Skeletal muscle tissue (tissue), 4 donors: Measurements from ENCODE around the gene SERHL2. TPM values are rescaled to one million over a fixed set of nuclear protein-coding genes. Genes with fewer than 3 reads are reported as not detected.
A peak's percentile ranks its signal among the peaks of the same experiment; 100 is the strongest.
"Not testable (repeated sequence)": the region's sequence is repeated elsewhere in the genome, so short reads cannot be mapped to it uniquely, and the experiment has no call there.

Experiments used
- H3K27ac ChIP-seq: one replicate; pipeline ENCODE4 v1.7.0; 2013; ENCODE audit warnings: mild to moderate bottlenecking, low read depth, low read length, inconsistent platforms
- H3K27me3 ChIP-seq, 3 donors: one replicate each; pipeline ENCODE4 v1.7.0; 2013; ENCODE audit warnings: low read length in 3 of 3; ENCODE audit not compliant: control insufficient read depth in 3 of 3, insufficient read depth in 3 of 3
- H3K36me3 ChIP-seq, 3 donors: one replicate each; pipeline ENCODE4 v1.7.0; 2013; ENCODE audit warnings: low read length in 3 of 3; ENCODE audit not compliant: control insufficient read depth in 3 of 3, insufficient read depth in 3 of 3
- H3K4me1 ChIP-seq, 3 donors: one replicate each; pipeline ENCODE4 v1.7.0; 2013; ENCODE audit warnings: low read length in 3 of 3, mild to moderate bottlenecking in 3 of 3; ENCODE audit not compliant: control insufficient read depth in 3 of 3, insufficient read depth in 3 of 3
- H3K4me3 ChIP-seq, 3 donors: one replicate each; pipeline ENCODE4 v1.7.0; 2013; ENCODE audit warnings: low read length in 3 of 3
- H3K9ac ChIP-seq, 3 donors: one replicate each; pipeline ENCODE4 v1.7.0; 2013; ENCODE audit warnings: low read length in 3 of 3, mild to moderate bottlenecking in 3 of 3, moderate library complexity in 2 of 3, low read depth in 1 of 3
- H3K9me3 ChIP-seq, 3 donors: one replicate each; pipeline ENCODE4 v1.7.0; 2013; ENCODE audit warnings: low read length in 3 of 3; ENCODE audit not compliant: control insufficient read depth in 3 of 3
- total RNA-seq: library from RNA; depleted of rRNA; stranded (reverse); fragments of >200 nt; gene quantifications from one replicate; pipeline ENCODE4 v1.2.3, GENCODE V29; 2014
- donor health status: Osteomylitis.

Gene SERHL2
- total RNA-seq, 1 donor from 2014 or later = 2.6 TPM

DNA sequence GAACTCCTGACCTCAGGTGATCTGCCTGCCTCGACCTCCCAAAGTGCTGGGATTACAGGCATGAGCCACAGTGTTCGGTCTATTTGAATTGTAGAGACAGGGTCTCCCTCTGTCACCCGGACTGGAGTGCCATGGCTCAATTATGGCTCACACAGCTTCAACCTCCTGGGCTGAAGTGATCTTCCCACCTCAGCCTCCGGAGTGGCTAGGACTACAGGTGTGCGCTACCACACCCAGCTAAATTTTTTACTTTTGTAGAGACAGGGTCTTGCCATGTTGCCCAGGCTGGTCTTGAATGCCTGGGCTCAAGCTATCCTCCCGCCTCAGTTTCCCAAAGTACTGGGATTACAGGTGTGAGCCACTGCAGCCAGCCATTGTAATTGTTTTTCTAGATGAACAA, 14.2 kb downstream of the SERHL2 start:
- not testable (repeated sequence) for H3K9ac ChIP-seq, H3K4me1 ChIP-seq, H3K27me3 ChIP-seq, H3K4me3 ChIP-seq, H3K27ac ChIP-seq, H3K9me3 ChIP-seq
- H3K36me3 ChIP-seq = peaks cover 5 to 13% (median 8%) of the 10 kb centered on the region in 3 donors

- not testable (repeated sequence) for H3K4me3 ChIP-seq, H3K4me1 ChIP-seq, H3K27me3 ChIP-seq, H3K9ac ChIP-seq, H3K9me3 ChIP-seq, H3K27ac ChIP-seq
- peaks cover 12 to 17% (median 15%) of the 10 kb centered on the region in 3 donors for H3K36me3 ChIP-seq
These were observed 16.8 kb downstream of the SERHL2 start for GRCh38 chr22:42570580-42570979.

DNA sequence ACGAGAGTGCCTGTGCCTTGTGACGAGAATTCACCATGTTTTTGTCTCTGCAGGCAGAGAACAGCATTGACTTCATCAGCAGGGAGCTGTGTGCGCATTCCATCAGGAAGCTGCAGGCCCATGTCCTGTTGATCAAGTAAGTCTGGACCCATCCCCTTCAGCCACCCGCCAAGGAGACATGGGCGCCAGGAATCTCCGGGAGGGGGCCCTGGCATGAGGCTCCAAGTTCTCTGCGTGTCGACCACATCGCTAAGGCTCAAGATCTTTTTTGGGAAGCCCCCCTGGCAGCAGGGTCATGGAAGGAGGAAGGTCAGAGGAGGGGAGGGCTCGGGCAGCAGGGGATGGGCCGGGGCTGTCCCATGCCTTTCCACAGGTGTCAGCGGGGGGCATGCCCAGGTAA, 17.3 kb downstream of the SERHL2 start:
- not testable (repeated sequence) for H3K9me3 ChIP-seq, H3K4me3 ChIP-seq, H3K27ac ChIP-seq, H3K27me3 ChIP-seq, H3K4me1 ChIP-seq, H3K9ac ChIP-seq
- H3K36me3 ChIP-seq = peaks cover 12 to 16% (median 12%) of the 10 kb centered on the region in 3 donors

- H3K36me3 ChIP-seq = peaks cover 20 to 23% (median 22%) of the 10 kb centered on the region in 3 donors
- H3K9me3 ChIP-seq, H3K4me1 ChIP-seq, H3K4me3 ChIP-seq, H3K27me3 ChIP-seq, H3K9ac ChIP-seq, H3K27ac ChIP-seq: not testable (repeated sequence)
These were observed 20.3 kb downstream of the SERHL2 start for GRCh38 chr22:42574046-42574445.

- not testable (repeated sequence) for H3K9ac ChIP-seq, H3K27ac ChIP-seq, H3K4me1 ChIP-seq, H3K4me3 ChIP-seq, H3K9me3 ChIP-seq, H3K27me3 ChIP-seq
- H3K36me3 ChIP-seq = peaks cover 19 to 23% (median 20%) of the 10 kb centered on the region in 3 donors
These were observed 20.7 kb downstream of the SERHL2 start for GRCh38 chr22:42574468-42574867.

DNA sequence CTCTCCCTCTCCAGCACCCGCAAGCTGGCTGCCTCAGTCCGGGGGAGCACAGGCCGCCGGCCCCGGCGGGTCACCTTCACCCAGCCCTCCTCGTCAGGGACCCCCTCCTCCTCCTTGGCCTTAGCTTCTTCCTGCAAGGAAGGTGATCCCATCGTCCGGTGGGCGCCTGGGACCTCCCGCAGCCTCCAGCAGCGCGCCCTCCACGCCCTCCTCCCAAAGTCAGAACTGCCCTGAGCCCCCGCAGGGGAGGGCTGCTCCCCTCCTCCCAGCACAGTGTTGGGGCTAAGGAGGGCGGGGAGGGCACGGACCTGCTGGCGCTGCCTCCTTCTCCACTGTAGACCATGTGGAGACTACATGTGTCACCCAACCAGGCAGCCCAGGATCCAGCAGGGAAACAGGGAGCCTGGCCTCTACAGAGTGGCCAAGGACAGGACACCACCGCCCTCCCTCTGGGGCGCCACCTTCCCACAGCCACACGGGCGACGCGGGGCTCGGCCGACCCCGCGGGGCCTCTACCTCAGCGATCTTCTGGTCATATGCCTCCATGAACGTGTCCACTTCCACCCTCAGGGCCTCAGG, 22.3 kb downstream of the SERHL2 start:
- peaks cover 18 to 21% (median 20%) of the 10 kb centered on the region in 3 donors for H3K36me3 ChIP-seq
- not testable (repeated sequence) for H3K9me3 ChIP-seq, H3K27ac ChIP-seq, H3K4me1 ChIP-seq, H3K9ac ChIP-seq, H3K4me3 ChIP-seq, H3K27me3 ChIP-seq

DNA sequence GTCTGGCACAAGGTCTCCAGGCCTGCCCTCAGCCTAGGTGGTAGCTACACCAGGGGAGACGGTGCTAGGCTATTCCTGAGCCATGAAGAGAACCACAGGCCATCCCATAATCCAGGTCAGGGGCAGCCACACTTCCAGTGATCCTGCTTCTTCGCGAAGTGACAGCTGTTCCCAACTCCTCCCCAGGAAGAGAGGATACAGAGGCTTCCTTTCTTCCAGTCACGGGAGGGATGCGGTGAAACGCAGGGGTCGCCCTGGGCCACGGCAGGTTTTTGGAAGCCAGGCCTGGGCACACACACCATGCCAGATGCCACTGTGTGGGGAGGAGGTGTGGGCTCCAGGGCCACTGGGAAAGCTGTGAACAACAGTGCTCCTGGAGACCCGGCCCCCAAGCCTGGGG, 23.4 kb downstream of the SERHL2 start:
- H3K9ac ChIP-seq, H3K4me1 ChIP-seq, H3K4me3 ChIP-seq, H3K27me3 ChIP-seq, H3K9me3 ChIP-seq, H3K27ac ChIP-seq: not testable (repeated sequence)
- H3K36me3 ChIP-seq = peaks cover 16 to 21% (median 18%) of the 10 kb centered on the region in 3 donors

DNA sequence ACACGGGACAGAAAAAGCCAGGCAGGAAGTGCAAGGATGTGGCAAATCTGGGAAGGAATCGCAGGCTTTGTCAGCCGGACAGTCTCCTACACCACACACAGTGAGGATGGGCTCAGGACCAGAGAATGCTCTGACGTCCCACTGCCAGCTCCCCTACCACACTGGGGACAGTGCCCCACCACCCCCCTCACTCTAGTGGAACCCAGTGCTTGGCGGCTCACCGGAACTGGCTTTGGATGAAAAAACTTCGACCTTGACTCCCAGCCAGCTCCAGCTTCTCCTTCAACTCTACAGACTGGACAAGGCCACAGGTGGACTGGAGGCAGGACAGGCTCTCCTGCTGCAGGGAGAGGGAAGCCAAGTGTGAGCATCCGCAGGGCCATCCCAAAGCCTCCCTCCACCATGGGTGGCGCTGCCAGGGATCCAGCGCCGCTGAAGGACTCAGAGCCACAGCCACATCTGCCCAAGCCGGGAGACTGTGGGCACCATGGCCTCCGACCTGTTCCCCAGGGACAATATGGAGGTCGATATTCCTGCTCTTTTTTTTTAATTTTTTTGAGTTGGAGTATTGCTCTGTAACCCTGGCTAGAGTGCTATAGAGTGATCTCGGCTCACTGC, 24.0 kb downstream of the SERHL2 start:
- peaks cover 15 to 21% (median 16%) of the 10 kb centered on the region in 3 donors for H3K36me3 ChIP-seq

DNA sequence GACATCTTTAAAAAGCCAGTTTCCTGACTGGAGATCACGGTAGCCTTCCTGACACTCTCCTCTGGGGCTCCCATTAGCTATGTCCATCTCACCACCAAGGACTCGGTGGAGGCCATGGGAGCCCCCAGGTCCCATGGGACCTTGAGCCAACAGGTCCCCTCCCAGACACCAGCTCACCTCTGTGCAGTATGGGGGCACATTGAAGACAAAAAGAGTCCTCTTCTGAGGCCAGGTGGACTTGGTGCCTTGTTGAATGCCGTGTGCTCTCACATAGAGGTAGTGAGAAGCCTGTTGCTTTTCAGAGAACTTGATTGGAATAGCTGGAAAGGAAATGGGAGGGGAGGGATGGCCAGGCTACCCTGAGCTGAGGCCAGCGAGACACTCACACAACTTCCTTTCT, 26.3 kb downstream of the SERHL2 start:
- not testable (repeated sequence) for H3K4me1 ChIP-seq, H3K27ac ChIP-seq, H3K9ac ChIP-seq, H3K27me3 ChIP-seq, H3K9me3 ChIP-seq, H3K4me3 ChIP-seq
- H3K36me3 ChIP-seq = peaks cover 27 to 30% (median 29%) of the 10 kb centered on the region in 3 donors

More for the DNA sequence above, 24.0 kb downstream of the SERHL2 start:
- no peaks in the 10 kb centered on the region for H3K27me3 ChIP-seq
- no peak overlapping the region for H3K27ac ChIP-seq
- H3K9me3 ChIP-seq = no peaks in the 10 kb centered on the region
- no peak overlapping the region for H3K9ac ChIP-seq
- H3K4me3 ChIP-seq = no peak overlapping the region
- peaks cover 3 to 10% (median 4%) of the 10 kb centered on the region in 3 donors for H3K4me1 ChIP-seq

GRCh38 chr22:42581194-42581761, 27.5 kb downstream of the SERHL2 start:
- H3K9me3 ChIP-seq, H3K27me3 ChIP-seq, H3K4me1 ChIP-seq, H3K27ac ChIP-seq: not testable (repeated sequence)
- H3K4me3 ChIP-seq = peak overlapping the region; percentile 67 to 78 (median 73)
- H3K36me3 ChIP-seq = peaks cover 38 to 42% (median 41%) of the 10 kb centered on the region in 3 donors
- peak overlapping the region; percentile 70 to 79 (median 72) for H3K9ac ChIP-seq
